ENCODE data around the gene ADCY4.

Gene ADCY4

GRCh38 chr14:24317141-24317928 is 17.5 kb downstream of the ADCY4 start:
- peak; percentile 54 for DNase-seq (ENCODE audit: low spot score)
- FAIRE-seq = no peak

- DNase-seq (ENCODE audit: low spot score) = no peak
- no peak for FAIRE-seq
Measured at GRCh38 chr14:24316597-24316950, 18.3 kb downstream of the ADCY4 start.

- DNase-seq (ENCODE audit: low spot score) (no peak), FAIRE-seq (no peak)
Measured at GRCh38 chr14:24315807-24316596, 18.9 kb downstream of the ADCY4 start.

GRCh38 chr14:24315243-24315806 is 19.5 kb downstream of the ADCY4 start:
- FAIRE-seq = no peak
- DNase-seq (ENCODE audit: low spot score) = no peak

GRCh38 chr14:24314377-24315193 is 20.3 kb downstream of the ADCY4 start:
- no peak for FAIRE-seq
- no peak for DNase-seq (ENCODE audit: low spot score)

- FAIRE-seq = no peak
Measured at GRCh38 chr14:24313913-24314312, 21.0 kb downstream of the ADCY4 start.

GRCh38 chr14:24312736-24313507 is 21.9 kb downstream of the ADCY4 start:
- FAIRE-seq (no peak), DNase-seq (ENCODE audit: low spot score) (no peak)

More at GRCh38 chr14:24313913-24314312, 21.0 kb downstream of the ADCY4 start:
- no peak for DNase-seq (ENCODE audit: low spot score)

- no peak for DNase-seq (ENCODE audit: low spot score)
Measured at GRCh38 chr14:24311837-24312615, 22.8 kb downstream of the ADCY4 start.

GRCh38 chr14:24310646-24311604 is 23.9 kb downstream of the ADCY4 start, which contains the start of gene LTB4R:
TSS of gene LTB4R (plus strand) at chr14:24311502. CDS start at chr14:24315652, 4,150 bp downstream.
- DNase-seq (ENCODE audit: low spot score) (no peak), FAIRE-seq (no peak)

More at GRCh38 chr14:24311837-24312615, 22.8 kb downstream of the ADCY4 start:
- no peak for FAIRE-seq

GRCh38 chr14:24310265-24310645 is 24.6 kb downstream of the ADCY4 start:
- DNase-seq (ENCODE audit: low spot score) (no peak), FAIRE-seq (no peak)

GRCh38 chr14:24309538-24310264 is 25.2 kb downstream of the ADCY4 start, which contains the start of gene LTB4R2:
TSS of gene LTB4R2 (plus strand) at chr14:24310140. CDS start at chr14:24310665, 525 bp downstream.
- DNase-seq (ENCODE audit: low spot score) (no peak), FAIRE-seq (no peak)

GRCh38 chr14:24308342-24309124 is 26.3 kb downstream of the ADCY4 start:
- DNase-seq (ENCODE audit: low spot score) (no peak), FAIRE-seq (no peak)

GRCh38 chr14:24307575-24308341 is 27.1 kb downstream of the ADCY4 start, which contains the start of gene CIDEB:
TSS of gene CIDEB (minus strand) at chr14:24307977. CDS start at chr14:24307858, 119 bp downstream.
- FAIRE-seq = no peak
- peak; percentile 73 for DNase-seq (ENCODE audit: low spot score)

- DNase-seq (ENCODE audit: low spot score) (no peak), FAIRE-seq (no peak)
Measured at GRCh38 chr14:24307156-24307574, 27.7 kb downstream of the ADCY4 start.

GRCh38 chr14:24304019-24304387 is 30.9 kb downstream of the ADCY4 start:
- DNase-seq (ENCODE audit: low spot score) (no peak), FAIRE-seq (no peak)

- DNase-seq (ENCODE audit: low spot score) (no peak), FAIRE-seq (no peak)
Measured at GRCh38 chr14:24300326-24300980, 34.4 kb downstream of the ADCY4 start.

Measured in urothelium cell line (cell line).